Stomach (tissue), 9 donors: ENCODE results near the gene NACA. TPM values are rescaled to one million over a fixed set of nuclear protein-coding genes. Genes with fewer than 3 reads are reported as not detected.

Experiments used
- DNase-seq, 2 donors: peaks; one replicate each; pipeline versions ENCODE4 v3.0.0 to v3.0.0-alpha.2; 2013 to 2019
- H3K27ac ChIP-seq, 5 donors: fragments of 200-600 bp in 4 of 5; sonication (generic) in 4 of 5; one replicate each; pipeline ENCODE4 v1.5.1; 2013 to 2019; ENCODE audit warnings: mild to moderate bottlenecking in 1 of 5, moderate library complexity in 1 of 5
- H3K27me3 ChIP-seq, 3 donors: fragments of 200-600 bp; sonication (generic); one replicate each; pipeline ENCODE4 v1.5.1; 2017 to 2019; ENCODE audit warnings: mixed run types in 1 of 3
- H3K36me3 ChIP-seq, 4 donors: fragments of 200-600 bp; sonication (generic); 1 replicate in 3 of 4; 2 replicates in 1 of 4; pipeline ENCODE4 v1.5.1; 2016 to 2019
- H3K4me1 ChIP-seq, 4 donors: fragments of 200-600 bp; sonication (generic); one replicate each; pipeline ENCODE4 v1.5.1; 2016 to 2019
- H3K4me3 ChIP-seq, 4 donors: fragments of 200-600 bp; sonication (generic) in 3 of 4; one replicate each; pipeline ENCODE4 v1.5.1; 2016 to 2019; ENCODE audit warnings: mild to moderate bottlenecking in 1 of 4
- H3K9me3 ChIP-seq, 4 donors: fragments of 200-600 bp; sonication (generic); one replicate each; pipeline ENCODE4 v1.5.1; 2016 to 2019
- CTCF ChIP-seq, 7 experiments: fragments of 450-650 bp in 4 of 7; fragments of 200-600 bp in 3 of 7; sonication (generic) in 3 of 7; IDR thresholded peaks; one replicate each; pipeline ENCODE4 v1.5.1; 2016 to 2019; ENCODE audit warnings: antibody characterized with exemption in 7 of 7, control low read depth in 2 of 7, mild to moderate bottlenecking in 1 of 7
- EP300 ChIP-seq: sonication (generic); formaldehyde crosslinking; IDR thresholded peaks from one replicate; pipeline ENCODE4 v1.6.1; 2017; ENCODE audit warnings: antibody characterized with exemption
- POLR2A ChIP-seq, 4 donors: fragments of 450-650 bp; IDR thresholded peaks; one replicate each; pipeline ENCODE4 v1.6.1; 2016; ENCODE audit warnings: antibody characterized with exemption in 4 of 4, control low read depth in 2 of 4, mild to moderate bottlenecking in 1 of 4, moderate library complexity in 1 of 4
- POLR2AphosphoS5 ChIP-seq, 3 donors: sonication (generic); formaldehyde crosslinking; IDR thresholded peaks; one replicate each; pipeline ENCODE4 v1.6.1; 2016; ENCODE audit warnings: antibody characterized with exemption in 3 of 3
- WGBS, 5 donors: extraction: QIAGEN DNeasy Blood & Tissue Kit in 3 of 5; methylation state at CpG; one replicate each; pipeline versions ENCODE4 v1.1.5 to v1.1.7; 2013 to 2018; 5-methylcytosine and 5-hydroxymethylcytosine counted together
- intact Hi-C: fragments of 100-400 bp; cut with DNase I; formaldehyde crosslinking; loops from one replicate; pipeline ENCODE4 v1.15.1; 2023; ENCODE audit warnings: low total_unique reads
- polyA plus RNA-seq, 3 donors: library from polyadenylated mRNA; stranded (reverse); fragments of 200-250 nt; gene quantifications; one replicate each; pipeline ENCODE4 v1.2.3, GENCODE V29; 2013
- total RNA-seq, 5 donors: library from RNA; depleted of rRNA; stranded (reverse); fragments of >200 nt; gene quantifications; one replicate each; pipeline versions ENCODE4 v1.1.0 to v1.2.3, GENCODE V29; 2014 to 2016
- donor health status: healthy with polysubstance abuse.
- donor health status: Bipolar disorder and iron deficiency.
- donor health status: healthy.

NACA gene
- total and polyA plus RNA-seq, 8 donors: 366 to 2,450 (median 1,184) TPM

- intact Hi-C loops: loop anchor here (10.0 kb wide), 1 partner anchor 53 kb away; the partner anchor contains the start of gene BAZ2A
- WGBS, 5 donors: 0 to 1% (median 0%) methylated on average over 56 to 64 of the region's 64 CpGs
- peaks cover 18 to 45% (median 40%) of the 10 kb centered on the region in 4 donors for H3K4me1 ChIP-seq
Observed at GRCh38 chr12:56688129-56688845, 36.8 kb downstream of the NACA start, which contains the start of gene PTGES3. Gene PTGES3 (minus strand): TSS chr12:56688284. CDS start chr12:56687999, 285 bp downstream.

GRCh38 chr12:56687223-56688128 is 37.6 kb downstream of the NACA start:
- peak; percentile 64 to 80 for DNase-seq
- TF ChIP-seq POLR2A (IDR thresholded peaks at IDR 0.05): no peak
- Histone ChIP-seq H3K36me3 (peaks cover 0 to 5% (median 0%) of the 10 kb centered on the region in 4 donors), H3K4me3 (peak overlapping the region; percentile 94 to 98 (median 96)), H3K9me3 (no peaks in the 10 kb centered on the region), H3K4me1 (peaks cover 18 to 53% (median 47%) of the 10 kb centered on the region in 4 donors), H3K27ac (peak overlapping the region; percentile 98 to 100 (median 100)), H3K27me3 (no peaks in the 10 kb centered on the region)
- 0 to 1% (median 0%) methylated on average over 44 to 62 of the region's 62 CpGs for WGBS, 5 donors
- intact Hi-C loops: loop anchor here (10.0 kb wide), 1 partner anchor 53 kb away; the partner anchor contains the start of gene BAZ2A

More at GRCh38 chr12:56688129-56688845, 36.8 kb downstream of the NACA start, which contains the start of gene PTGES3:
- Histone ChIP-seq H3K36me3 (no peaks in the 10 kb centered on the region), H3K27ac (peak within 1 kb of the TSS; percentile 98 to 100 (median 100)), H3K9me3 (no peaks in the 10 kb centered on the region), H3K27me3 (no peaks in the 10 kb centered on the region), H3K4me3 (peak within 1 kb of the TSS; percentile 94 to 98 (median 96))
- TF ChIP-seq POLR2A (IDR thresholded peaks at IDR 0.05): peak in 2 of 4 donors; percentile 77 to 87
- peak; percentile 91 to 96 (median 96) for TF ChIP-seq POLR2AphosphoS5 (IDR thresholded peaks at IDR 0.05)
- TF ChIP-seq EP300: no peak
- peak; percentile 98 to 100 for DNase-seq

- peak in 1 of 2 donors; percentile 8 for DNase-seq
- intact Hi-C loops: loop anchor here (10.0 kb wide), 1 partner anchor 50 kb away; the partner anchor contains the start of gene BAZ2A
- TF ChIP-seq POLR2A (IDR thresholded peaks at IDR 0.05) (no peak), CTCF (IDR thresholded peaks at IDR 0.05) (no peak), POLR2AphosphoS5 (IDR thresholded peaks at IDR 0.05) (no peak), EP300 (no peak)
- 14 to 30% (median 20%) methylated on average over 8 of the region's 8 CpGs for WGBS, 5 donors
- peaks cover 0 to 15% (median 9%) of the 10 kb centered on the region in 4 donors for H3K36me3 ChIP-seq
- H3K27me3 ChIP-seq: no peaks in the 10 kb centered on the region
- H3K9me3 ChIP-seq: no peaks in the 10 kb centered on the region
- H3K4me1 ChIP-seq: peaks cover 18 to 79% (median 67%) of the 10 kb centered on the region in 4 donors
- peak overlapping the region in 4 of 5 donors; percentile 98 to 100 (median 100) for H3K27ac ChIP-seq
- H3K4me3 ChIP-seq: peak overlapping the region; percentile 18 to 98 (median 95)
Observed at GRCh38 chr12:56684745-56685359, 40.2 kb downstream of the NACA start.

GRCh38 chr12:56682323-56682722 is 42.8 kb downstream of the NACA start:
- 81 to 92% (median 88%) methylated on average over 6 of the region's 6 CpGs for WGBS, 5 donors
- Histone ChIP-seq H3K36me3 (peaks cover 0 to 22% (median 17%) of the 10 kb centered on the region in 4 donors), H3K4me1 (peaks cover 21 to 91% (median 70%) of the 10 kb centered on the region in 4 donors), H3K4me3 (peak overlapping the region in 1 of 4 donors; percentile 96), H3K9me3 (no peaks in the 10 kb centered on the region), H3K27me3 (no peaks in the 10 kb centered on the region), H3K27ac (no peak overlapping the region)
- no peak for TF ChIP-seq CTCF (IDR thresholded peaks at IDR 0.05)
- TF ChIP-seq POLR2AphosphoS5 (IDR thresholded peaks at IDR 0.05): no peak
- no peak for TF ChIP-seq EP300
- TF ChIP-seq POLR2A (IDR thresholded peaks at IDR 0.05): no peak
- intact Hi-C loops: loop anchor here (10.0 kb wide), 1 partner anchor 48 kb away; the partner anchor contains the start of gene BAZ2A
- peak in 1 of 2 donors; percentile 13 for DNase-seq
